Large intestine (tissue), 3 donors: Measurements from ENCODE around the gene GAB2. TPM values are rescaled to one million over a fixed set of nuclear protein-coding genes. Genes with fewer than 3 reads are reported as not detected.
A peak's percentile ranks its signal among the peaks of the same experiment; 100 is the strongest.

Experiments
- DNase-seq, 2 donors: peaks; one replicate each; pipeline versions ENCODE4 v3.0.0 to v3.0.0-alpha.2; 2013
- H3K27ac ChIP-seq: one replicate; pipeline ENCODE4 v1.5.1; 2013; ENCODE audit warnings: low read length
- H3K27me3 ChIP-seq: 2 replicates; pipeline ENCODE4 v1.6.1; 2013; ENCODE audit warnings: low read length; ENCODE audit not compliant: control insufficient read depth, insufficient read depth
- H3K36me3 ChIP-seq: 2 replicates; pipeline ENCODE4 v1.6.1; 2013; ENCODE audit warnings: low read length; ENCODE audit not compliant: control insufficient read depth, insufficient read depth
- H3K4me1 ChIP-seq: one replicate; pipeline ENCODE4 v1.6.1; 2013; ENCODE audit warnings: low read length; ENCODE audit not compliant: control insufficient read depth, insufficient read depth
- H3K4me3 ChIP-seq: one replicate; pipeline ENCODE4 v1.5.1; 2013; ENCODE audit warnings: low read length
- H3K9me3 ChIP-seq: one replicate; pipeline ENCODE4 v1.6.1; 2013; ENCODE audit warnings: mild to moderate bottlenecking, low read depth, low read length, moderate library complexity; ENCODE audit not compliant: control insufficient read depth
- WGBS: methylation state at CpG from one replicate; pipeline ENCODE4 v1.1.5; 2013; ENCODE audit warnings: low lambda C conversion rate; ENCODE audit not compliant: insufficient coverage; 5-methylcytosine and 5-hydroxymethylcytosine counted together
- polyA plus RNA-seq: library from polyadenylated mRNA; unstranded; fragments of 120-200 nt; gene quantifications from one replicate; pipeline ENCODE4 v1.2.1, GENCODE V29; 2013

The GAB2 gene
- polyA plus RNA-seq, 1 donor = 10.7 TPM

DNA sequence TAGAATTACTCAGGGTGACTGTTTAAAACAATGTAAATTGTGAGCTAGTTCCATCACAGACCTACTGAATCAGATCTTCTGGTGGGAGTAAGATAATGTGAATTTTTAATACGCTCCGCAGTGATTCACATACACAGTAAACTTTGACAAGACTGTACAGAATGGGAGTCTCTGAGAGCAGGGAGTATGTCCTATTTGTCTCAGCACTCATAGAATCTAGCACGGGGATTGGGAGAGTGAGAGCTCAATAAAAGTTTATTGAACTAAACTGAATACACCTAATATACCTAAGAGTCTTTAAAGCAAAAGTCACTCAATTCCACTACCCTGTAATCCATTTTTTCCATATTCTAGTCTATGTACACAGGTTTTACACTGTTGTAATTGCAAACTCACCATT is 11.2 kb upstream of the GAB2 start:
- peaks cover 2% of the 10 kb centered on the region for H3K4me1 ChIP-seq
- no CpG with 5 or more reads among the region's 3 CpGs for WGBS
- H3K4me3 ChIP-seq = no peak overlapping the region
- H3K9me3 ChIP-seq = no peaks in the 10 kb centered on the region
- no peak for DNase-seq
- no peaks in the 10 kb centered on the region for H3K27me3 ChIP-seq
- no peaks in the 10 kb centered on the region for H3K36me3 ChIP-seq
- H3K27ac ChIP-seq = no peak overlapping the region

DNA sequence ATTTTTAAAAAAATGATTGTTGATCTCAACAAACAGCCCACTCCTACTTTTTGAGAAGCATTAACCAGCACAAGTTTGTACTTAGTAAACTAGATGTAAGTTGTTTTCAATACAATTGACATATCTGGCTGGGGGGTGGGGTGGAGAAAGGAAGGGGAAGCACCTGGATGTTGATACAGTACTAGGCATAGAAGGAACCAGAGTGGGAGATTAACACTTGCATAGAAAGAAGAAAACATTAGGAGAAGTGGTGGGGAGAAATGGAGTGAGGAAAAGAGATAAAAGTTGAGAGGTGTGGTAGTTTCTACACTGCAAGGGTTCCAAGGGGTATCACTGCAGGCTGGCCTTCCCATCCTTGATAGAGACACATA is 10.6 kb upstream of the GAB2 start:
- H3K4me3 ChIP-seq = no peak overlapping the region
- H3K4me1 ChIP-seq = peaks cover 2% of the 10 kb centered on the region
- H3K9me3 ChIP-seq = no peaks in the 10 kb centered on the region
- H3K27ac ChIP-seq = no peak overlapping the region
- H3K27me3 ChIP-seq = no peaks in the 10 kb centered on the region
- H3K36me3 ChIP-seq = no peaks in the 10 kb centered on the region
- no peak for DNase-seq

DNA sequence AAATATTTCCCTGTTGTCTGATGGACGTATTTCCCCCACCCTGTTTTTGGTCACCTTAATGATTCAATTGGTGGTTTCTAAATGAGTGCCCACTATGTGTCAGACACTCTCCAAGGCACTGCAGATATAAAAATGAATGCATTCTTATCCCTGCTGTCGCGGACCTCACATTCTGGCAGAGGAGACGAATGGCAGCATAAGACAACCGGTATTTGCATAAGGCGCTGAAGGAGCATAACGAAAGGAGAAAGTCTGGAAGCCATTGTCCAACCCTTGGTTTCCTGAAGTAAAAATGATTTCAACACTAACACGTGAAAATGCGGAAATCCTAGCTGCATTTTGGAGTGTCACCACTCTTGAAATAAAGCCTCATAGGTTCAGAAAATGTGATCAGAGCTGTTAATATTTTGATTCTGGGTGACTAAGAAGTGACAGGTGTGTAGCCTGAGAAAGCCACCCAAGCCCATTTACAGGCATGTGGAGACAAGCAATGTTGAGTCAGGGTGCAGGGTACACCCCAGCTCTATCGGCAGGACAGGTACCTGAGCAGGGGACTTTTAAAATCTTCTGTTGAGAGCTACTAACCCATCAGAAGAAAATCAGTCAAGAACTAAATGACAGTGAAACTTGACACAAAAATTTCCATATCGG is 10.1 kb upstream of the GAB2 start:
- no peak overlapping the region for H3K27ac ChIP-seq
- no peaks in the 10 kb centered on the region for H3K9me3 ChIP-seq
- no peak for DNase-seq
- peaks cover 2% of the 10 kb centered on the region for H3K4me1 ChIP-seq
- no peaks in the 10 kb centered on the region for H3K36me3 ChIP-seq
- H3K27me3 ChIP-seq = no peaks in the 10 kb centered on the region
- WGBS = 95% methylated on average over 2 of the region's 11 CpGs
- H3K4me3 ChIP-seq = no peak overlapping the region

- H3K4me3 ChIP-seq = no peak overlapping the region
- DNase-seq = no peak
- no peaks in the 10 kb centered on the region for H3K27me3 ChIP-seq
- H3K9me3 ChIP-seq = no peaks in the 10 kb centered on the region
- WGBS = 100% methylated on average over 1 of the region's 1 CpG
- no peak overlapping the region for H3K27ac ChIP-seq
- no peaks in the 10 kb centered on the region for H3K36me3 ChIP-seq
- peaks cover under 1% of the 10 kb centered on the region for H3K4me1 ChIP-seq
Measured at GRCh38 chr11:78426845-78427244, 9.2 kb upstream of the GAB2 start.

DNA sequence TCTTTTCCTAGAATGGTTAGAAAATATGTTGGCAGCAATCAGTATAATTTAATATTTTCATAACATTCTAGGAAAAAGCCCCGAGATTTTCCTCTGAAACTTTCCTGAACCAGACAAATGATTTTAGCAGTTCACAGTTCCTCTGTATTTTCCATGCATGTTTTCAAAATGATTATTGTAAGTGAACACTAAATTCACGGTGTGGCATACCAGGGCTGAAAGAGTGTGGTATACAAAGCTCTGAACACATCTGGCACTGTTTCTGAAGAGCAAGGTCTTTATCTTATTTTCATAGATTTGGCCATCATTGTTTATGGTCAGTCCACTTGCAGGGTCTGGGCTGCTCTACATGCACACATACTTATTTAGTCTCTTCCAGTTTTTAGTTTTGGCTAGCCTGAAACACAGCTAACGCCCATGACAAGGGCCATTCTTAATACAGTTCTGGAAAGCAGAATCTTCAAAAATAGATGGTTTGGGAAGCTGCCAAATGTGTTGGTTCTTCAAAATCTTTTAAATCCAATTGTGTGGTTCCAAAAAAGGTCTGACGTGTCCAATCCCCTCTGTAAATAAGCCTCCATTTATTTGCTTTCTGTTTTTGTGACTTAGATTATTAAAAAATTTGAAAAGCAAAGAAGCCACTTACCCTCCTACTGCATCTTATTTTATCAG is 7.9 kb upstream of the GAB2 start:
- Histone ChIP-seq H3K27me3 (no peaks in the 10 kb centered on the region), H3K9me3 (no peaks in the 10 kb centered on the region), H3K4me1 (no peaks in the 10 kb centered on the region), H3K4me3 (no peak overlapping the region), H3K27ac (peak overlapping the region; percentile 8), H3K36me3 (no peaks in the 10 kb centered on the region)
- WGBS = 72% methylated on average over 3 of the region's 4 CpGs
- DNase-seq = no peak

GRCh38 chr11:78424334-78425270 is 7.0 kb upstream of the GAB2 start:
- no peak overlapping the region for H3K27ac ChIP-seq
- H3K4me1 ChIP-seq = peaks cover 2% of the 10 kb centered on the region
- H3K4me3 ChIP-seq = no peak overlapping the region
- 87% methylated on average over 3 of the region's 7 CpGs for WGBS
- no peaks in the 10 kb centered on the region for H3K27me3 ChIP-seq
- DNase-seq = no peak
- H3K36me3 ChIP-seq = no peaks in the 10 kb centered on the region
- no peaks in the 10 kb centered on the region for H3K9me3 ChIP-seq

- Histone ChIP-seq H3K4me3 (no peak overlapping the region), H3K36me3 (no peaks in the 10 kb centered on the region), H3K4me1 (peaks cover 7% of the 10 kb centered on the region), H3K27ac (no peak overlapping the region), H3K27me3 (peaks cover 12% of the 10 kb centered on the region), H3K9me3 (no peaks in the 10 kb centered on the region)
- DNase-seq = no peak
- no CpG with 5 or more reads among the region's 2 CpGs for WGBS
Measured at GRCh38 chr11:78423241-78423640, 5.6 kb upstream of the GAB2 start.

- no CpG with 5 or more reads among the region's 9 CpGs for WGBS
- Histone ChIP-seq H3K4me3 (no peak overlapping the region), H3K4me1 (peaks cover 16% of the 10 kb centered on the region), H3K27me3 (peaks cover 14% of the 10 kb centered on the region), H3K9me3 (no peaks in the 10 kb centered on the region), H3K36me3 (no peaks in the 10 kb centered on the region), H3K27ac (no peak overlapping the region)
- peak in 1 of 2 donors; percentile 42 for DNase-seq
Measured at GRCh38 chr11:78420796-78421209, 3.2 kb upstream of the GAB2 start.

DNA sequence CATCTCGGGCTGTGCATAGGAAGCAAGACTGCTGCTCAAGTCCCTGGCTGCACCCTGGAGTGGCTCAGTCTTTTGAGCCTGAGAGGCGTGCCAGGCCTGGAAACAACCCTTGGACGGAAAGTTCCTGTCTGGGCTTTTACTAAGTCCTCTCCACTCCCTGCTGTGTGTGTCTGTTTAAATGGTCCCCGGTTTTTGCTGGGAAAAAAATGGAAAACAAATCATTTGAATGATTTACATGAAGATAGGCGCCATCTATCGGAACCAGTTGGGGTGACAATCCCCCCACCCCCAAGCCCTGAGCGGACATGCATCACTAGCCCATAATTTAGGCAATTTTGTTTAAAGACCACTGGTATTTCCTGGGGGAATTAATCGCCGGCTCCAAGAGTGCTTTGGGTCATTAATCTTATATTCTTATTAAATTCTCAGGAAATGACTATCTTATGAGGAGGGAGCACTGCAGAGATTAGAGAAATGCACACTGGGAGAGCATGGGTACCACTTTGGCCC is 2.7 kb upstream of the GAB2 start:
- H3K4me1 ChIP-seq = peaks cover 16% of the 10 kb centered on the region
- peak; percentile 50 to 60 for DNase-seq
- WGBS = no CpG with 5 or more reads among the region's 9 CpGs
- peaks cover 14% of the 10 kb centered on the region for H3K27me3 ChIP-seq
- H3K27ac ChIP-seq = peak overlapping the region; percentile 30
- no peak overlapping the region for H3K4me3 ChIP-seq
- H3K9me3 ChIP-seq = no peaks in the 10 kb centered on the region
- H3K36me3 ChIP-seq = no peaks in the 10 kb centered on the region

DNA sequence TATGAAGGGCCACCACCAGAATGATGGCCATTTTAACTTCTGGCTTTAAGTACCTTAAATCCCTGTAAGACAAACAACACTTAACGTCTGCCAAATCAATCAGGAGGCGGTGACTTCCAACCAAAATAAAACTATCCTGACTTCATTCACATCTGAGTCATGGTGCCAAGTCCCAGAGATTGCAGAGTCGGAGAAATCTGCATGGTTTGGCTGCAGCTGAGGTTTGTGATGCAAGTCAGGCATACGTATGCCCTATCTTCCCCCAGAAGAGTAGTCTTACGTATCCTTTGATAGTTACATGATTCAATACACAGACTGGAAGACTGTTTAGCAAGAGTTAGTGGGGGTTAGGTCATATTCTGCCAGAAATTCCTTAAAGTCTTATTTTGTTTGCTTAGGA is 1.7 kb upstream of the GAB2 start:
- DNase-seq = peak in 1 of 2 donors; percentile 36
- Histone ChIP-seq H3K27me3 (peaks cover 14% of the 10 kb centered on the region), H3K9me3 (no peaks in the 10 kb centered on the region), H3K4me1 (peaks cover 16% of the 10 kb centered on the region), H3K36me3 (no peaks in the 10 kb centered on the region), H3K4me3 (no peak overlapping the region), H3K27ac (no peak overlapping the region)
- 60% methylated on average over 2 of the region's 5 CpGs for WGBS
